Coronary artery (tissue), 2 donors: ENCODE results near the gene LAPTM5.

Experiments
- DNase-seq: peaks from one replicate; pipeline ENCODE4 v3.0.0-alpha.2; 2017; ENCODE audit warnings: low spot score
- H3K27ac ChIP-seq, 2 donors: fragments of 200-600 bp; sonication (generic); one replicate each; pipeline ENCODE4 v1.5.1; 2016 to 2019
- H3K4me3 ChIP-seq: fragments of 200-600 bp; sonication (generic); 2 replicates; pipeline ENCODE4 v1.5.1; 2016; ENCODE audit warnings: mild to moderate bottlenecking, moderate library complexity
- TF ChIP-seq, protein P1 (sequence below): fragments of 200-600 bp; sonication (generic); IDR thresholded peaks from one replicate; pipeline ENCODE4 v1.5.1; 2019; ENCODE audit warnings: antibody characterized with exemption

LAPTM5 gene

GRCh38 chr1:30801771-30802198 is 44.2 kb upstream of the LAPTM5 start:
- Histone ChIP-seq H3K4me3 (no peak overlapping the region), H3K27ac (no peak overlapping the region)
- TF ChIP-seq, protein P1, sequence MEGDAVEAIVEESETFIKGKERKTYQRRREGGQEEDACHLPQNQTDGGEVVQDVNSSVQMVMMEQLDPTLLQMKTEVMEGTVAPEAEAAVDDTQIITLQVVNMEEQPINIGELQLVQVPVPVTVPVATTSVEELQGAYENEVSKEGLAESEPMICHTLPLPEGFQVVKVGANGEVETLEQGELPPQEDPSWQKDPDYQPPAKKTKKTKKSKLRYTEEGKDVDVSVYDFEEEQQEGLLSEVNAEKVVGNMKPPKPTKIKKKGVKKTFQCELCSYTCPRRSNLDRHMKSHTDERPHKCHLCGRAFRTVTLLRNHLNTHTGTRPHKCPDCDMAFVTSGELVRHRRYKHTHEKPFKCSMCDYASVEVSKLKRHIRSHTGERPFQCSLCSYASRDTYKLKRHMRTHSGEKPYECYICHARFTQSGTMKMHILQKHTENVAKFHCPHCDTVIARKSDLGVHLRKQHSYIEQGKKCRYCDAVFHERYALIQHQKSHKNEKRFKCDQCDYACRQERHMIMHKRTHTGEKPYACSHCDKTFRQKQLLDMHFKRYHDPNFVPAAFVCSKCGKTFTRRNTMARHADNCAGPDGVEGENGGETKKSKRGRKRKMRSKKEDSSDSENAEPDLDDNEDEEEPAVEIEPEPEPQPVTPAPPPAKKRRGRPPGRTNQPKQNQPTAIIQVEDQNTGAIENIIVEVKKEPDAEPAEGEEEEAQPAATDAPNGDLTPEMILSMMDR, result peak; percentile 98
- DNase-seq, result peak; percentile 86

DNA sequence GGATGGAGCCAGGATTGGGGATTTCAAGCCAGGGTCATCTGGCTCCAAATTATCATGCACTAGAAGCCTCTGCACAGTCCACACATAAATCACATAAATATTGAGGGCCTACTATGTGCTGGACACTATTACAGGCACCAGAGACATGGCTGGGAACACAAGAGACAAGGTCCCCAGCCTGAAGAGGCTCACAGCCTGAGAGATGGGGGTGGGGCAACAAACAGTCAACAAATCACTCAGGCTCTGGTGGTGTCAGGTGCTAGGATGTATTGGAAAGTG is 41.6 kb upstream of the LAPTM5 start:
- H3K27ac ChIP-seq, result peak overlapping the region in 1 of 2 donors; percentile 63
- TF ChIP-seq, protein P1, result no peak
- no peak for DNase-seq
- H3K4me3 ChIP-seq, result no peak overlapping the region

DNA sequence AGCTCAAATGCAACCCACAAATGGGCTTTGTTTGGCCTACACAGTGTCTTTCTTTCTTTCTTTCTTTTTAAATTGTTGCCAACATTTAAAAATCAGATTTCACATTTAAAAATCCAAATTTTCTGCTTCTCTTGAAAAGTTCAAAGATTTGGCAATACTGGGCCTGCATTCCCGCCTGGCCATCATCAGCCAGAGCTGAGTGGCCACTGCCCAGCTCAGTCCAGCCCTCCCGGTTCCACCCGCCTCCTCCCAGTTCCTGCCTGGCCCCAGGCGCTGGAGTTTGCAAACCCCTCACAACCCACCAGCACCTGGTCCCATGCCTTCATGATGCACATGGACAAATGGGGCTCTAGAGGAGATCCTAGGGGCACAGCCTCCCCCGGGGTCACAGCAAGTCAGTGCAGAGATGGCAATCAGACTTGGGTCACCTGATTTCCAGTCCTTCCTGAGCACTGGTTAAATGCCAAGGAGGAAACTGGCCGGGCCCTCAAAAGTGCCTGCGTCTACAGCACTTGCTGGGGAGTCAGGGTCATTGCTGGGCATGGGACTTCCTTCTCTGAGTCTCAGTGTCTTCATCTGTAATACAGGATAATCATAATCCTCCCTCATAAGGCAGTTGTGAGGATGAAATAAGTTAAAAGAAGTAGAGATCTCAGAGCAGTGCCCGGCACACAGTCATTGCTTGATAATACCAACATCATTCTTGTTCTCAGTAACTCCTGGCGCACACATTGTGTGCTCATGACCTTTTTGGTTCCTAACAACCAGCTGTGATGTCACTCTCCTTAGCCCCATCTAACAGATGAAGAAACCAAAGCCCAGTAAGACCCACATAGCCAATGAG is 41.0 kb upstream of the LAPTM5 start:
- no peak overlapping the region for H3K4me3 ChIP-seq
- DNase-seq, result no peak
- peak overlapping the region in 1 of 2 donors; percentile 63 for H3K27ac ChIP-seq
- TF ChIP-seq, protein P1, result no peak

DNA sequence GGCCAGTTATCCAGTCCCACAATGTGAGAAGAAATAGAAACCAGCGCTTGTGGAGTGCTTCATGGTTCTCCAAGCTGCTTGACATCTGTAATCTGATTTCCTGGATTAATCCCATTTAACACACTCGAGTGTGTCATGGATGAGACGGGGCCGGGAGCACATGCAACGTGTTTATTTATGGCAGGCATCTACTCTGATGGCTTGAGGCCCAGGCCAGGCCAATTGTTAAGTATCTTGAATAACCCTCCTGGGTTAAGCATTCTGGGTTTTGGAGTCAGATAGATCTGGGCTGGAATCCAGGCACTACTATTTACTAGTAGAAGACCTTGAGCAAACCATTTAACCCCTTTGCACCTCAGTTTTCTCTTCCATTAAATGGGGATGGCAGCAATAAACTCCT is 37.5 kb upstream of the LAPTM5 start:
- Histone ChIP-seq H3K27ac (no peak overlapping the region), H3K4me3 (no peak overlapping the region)
- TF ChIP-seq, protein P1, result no peak
- no peak for DNase-seq

GRCh38 chr1:30794260-30794659 is 36.7 kb upstream of the LAPTM5 start:
- TF ChIP-seq, protein P1, result no peak
- H3K27ac ChIP-seq, result no peak overlapping the region

DNA sequence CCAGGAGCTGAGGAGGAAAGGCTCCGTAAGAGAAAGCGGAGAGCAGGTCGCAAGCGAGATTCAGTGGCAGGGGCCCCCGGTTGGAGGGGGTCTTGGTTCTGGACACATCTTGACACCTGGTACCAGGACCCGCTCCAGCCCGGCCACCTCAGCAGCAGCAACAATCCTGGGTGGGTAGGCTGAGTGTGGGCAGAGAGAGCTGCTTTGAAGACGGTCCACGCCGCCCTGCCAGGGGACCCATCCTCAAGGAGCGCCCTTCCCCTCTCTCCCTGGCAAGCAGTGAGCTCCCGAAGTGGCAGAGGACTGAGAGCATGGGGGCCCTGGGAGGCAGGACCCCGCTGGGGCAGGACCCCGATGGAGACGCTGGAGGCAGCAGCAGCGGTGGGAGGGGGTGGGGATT is 35.6 kb upstream of the LAPTM5 start:
- Histone ChIP-seq H3K27ac (no peak overlapping the region), H3K4me3 (no peak overlapping the region)
- no peak for DNase-seq
- TF ChIP-seq, protein P1, result no peak

More at GRCh38 chr1:30794260-30794659, 36.7 kb upstream of the LAPTM5 start:
- no peak for DNase-seq
- H3K4me3 ChIP-seq, result no peak overlapping the region

DNA sequence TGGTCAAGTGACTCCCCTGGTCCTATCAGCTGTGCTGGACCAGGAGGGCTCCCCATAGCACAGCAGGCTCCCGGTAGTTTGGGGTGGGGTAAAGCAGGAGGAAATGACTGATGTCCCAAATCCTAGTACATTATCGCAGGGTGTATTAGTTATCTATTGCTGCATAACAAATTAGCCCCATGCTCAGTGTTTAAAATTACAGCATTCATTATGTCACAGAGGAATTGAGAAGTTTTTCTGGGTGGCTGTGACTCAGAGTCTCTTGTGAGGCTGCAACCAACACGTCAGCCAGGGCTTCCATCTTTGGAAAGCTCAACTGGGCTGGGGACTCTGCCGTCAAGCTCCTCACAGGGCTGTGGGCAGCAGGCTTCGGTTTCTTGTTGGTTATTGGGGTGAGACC is 34.3 kb upstream of the LAPTM5 start:
- TF ChIP-seq, protein P1, result no peak
- no peak for DNase-seq
- Histone ChIP-seq H3K4me3 (no peak overlapping the region), H3K27ac (no peak overlapping the region)
